WTC11 (cell line): ENCODE data around the gene COLEC12. TPM values are rescaled to one million over a fixed set of nuclear protein-coding genes. Genes with fewer than 3 reads are reported as not detected.
A peak's percentile ranks its signal among the peaks of the same experiment; 100 is the strongest.

Experiments used
- ATAC-seq: fragments of 200-7000 bp; cut with Tn5 transposase; 2 replicates; pipeline ENCODE4 v1.10.0; 2021; ENCODE audit warnings: mild to moderate bottlenecking, moderate library complexity
- CTCF ChIA-PET: fragments of 300-600 bp; sonication (Branson Sonifier 250); formaldehyde crosslinking; loops from one replicate; lab custom pipeline; 2021; ENCODE audit warnings: antibody characterized with exemption; lab: Charles Lee
- POLR2A ChIA-PET: fragments of 350-600 bp; sonication (Branson Sonifier 250); formaldehyde crosslinking; loops from one replicate; lab custom pipeline; 2021; ENCODE audit warnings: antibody characterized with exemption; lab: Charles Lee
- DNase-seq: peaks from one replicate; pipeline ENCODE4 v3.0.0; 2021; ENCODE audit warnings: low spot score
- H3K27ac Mint-ChIP-seq: 2 replicates; pipeline ENCODE4 v1.8.0; 2021; ENCODE audit warnings: mixed read lengths
- H3K27me3 Mint-ChIP-seq: 2 replicates; pipeline ENCODE4 v1.8.0; 2021; ENCODE audit warnings: low read depth, mild to moderate bottlenecking, moderate library complexity, mixed read lengths
- H3K36me3 Mint-ChIP-seq: 2 replicates; pipeline ENCODE4 v1.8.0; 2021; ENCODE audit warnings: mixed read lengths
- H3K4me1 Mint-ChIP-seq: 2 replicates; pipeline ENCODE4 v1.8.0; 2022; ENCODE audit warnings: mixed read lengths
- H3K4me3 Mint-ChIP-seq: 2 replicates; pipeline ENCODE4 v1.8.0; 2021; ENCODE audit warnings: mild to moderate bottlenecking, moderate library complexity, mixed read lengths
- H3K9me3 Mint-ChIP-seq: 2 replicates; pipeline ENCODE4 v1.8.0; 2021; ENCODE audit warnings: mixed read lengths
- ATF3 ChIP-seq: sonication (generic); formaldehyde crosslinking; conservative IDR thresholded peaks from 2 replicates; pipeline ENCODE4 v1.8.1; 2022; ENCODE audit warnings: mild to moderate bottlenecking, missing genetic modification reagents
- CREB1 ChIP-seq: sonication (generic); formaldehyde crosslinking; IDR thresholded peaks from 2 replicates; pipeline ENCODE4 v1.8.0; 2023; ENCODE audit warnings: mild to moderate bottlenecking, missing genetic modification reagents
- E2F5 ChIP-seq: sonication (generic); formaldehyde crosslinking; IDR thresholded peaks from 2 replicates; pipeline ENCODE4 v1.8.1; 2022; ENCODE audit warnings: mild to moderate bottlenecking, moderate library complexity, missing genetic modification reagents
- FOXK1 ChIP-seq: sonication (generic); formaldehyde crosslinking; IDR thresholded peaks from 2 replicates; pipeline ENCODE4 v1.8.0; 2022; ENCODE audit warnings: mild to moderate bottlenecking, moderate library complexity, missing genetic modification reagents
- FOXP1 ChIP-seq: sonication (generic); formaldehyde crosslinking; IDR thresholded peaks from 2 replicates; pipeline ENCODE4 v1.8.0; 2022; ENCODE audit warnings: missing genetic modification reagents, mild to moderate bottlenecking, moderate library complexity, borderline replicate concordance
- FOXP4 ChIP-seq: sonication (generic); formaldehyde crosslinking; IDR thresholded peaks from 2 replicates; pipeline ENCODE4 v1.8.0; 2022; ENCODE audit warnings: mild to moderate bottlenecking, missing genetic modification reagents
- GTF2I ChIP-seq: fragments of 250-450 bp; sonication (Bioruptor Pico); conservative IDR thresholded peaks from 2 replicates; pipeline ENCODE4 v1.4.0; 2021; ENCODE audit warnings: mild to moderate bottlenecking
- MYBL2 ChIP-seq: sonication (generic); formaldehyde crosslinking; IDR thresholded peaks from 2 replicates; pipeline ENCODE4 v1.8.1; 2023; ENCODE audit warnings: mild to moderate bottlenecking, moderate library complexity, missing genetic modification reagents
- NR1H2 ChIP-seq: sonication (generic); formaldehyde crosslinking; IDR thresholded peaks from 2 replicates; pipeline ENCODE4 v1.9.0; 2021; ENCODE audit warnings: mild to moderate bottlenecking, moderate library complexity, missing genetic modification reagents
- OVOL2 ChIP-seq: fragments of 250-450 bp; sonication (Bioruptor Pico); IDR thresholded peaks from 2 replicates; pipeline ENCODE4 v1.9.0; 2021; ENCODE audit warnings: mild to moderate bottlenecking, borderline replicate concordance
- PRDM15 ChIP-seq: sonication (generic); formaldehyde crosslinking; IDR thresholded peaks from 2 replicates; pipeline ENCODE4 v1.8.0; 2022; ENCODE audit warnings: missing genetic modification reagents
- PREB ChIP-seq: sonication (generic); formaldehyde crosslinking; IDR thresholded peaks from 2 replicates; pipeline ENCODE4 v1.8.1; 2022; ENCODE audit warnings: mild to moderate bottlenecking, missing genetic modification reagents, moderate library complexity, borderline replicate concordance
- SOX15 ChIP-seq: fragments of 250-450 bp; sonication (Bioruptor Pico); IDR thresholded peaks from 2 replicates; pipeline ENCODE4 v1.9.0; 2021; ENCODE audit warnings: mild to moderate bottlenecking
- SP1 ChIP-seq: sonication (generic); formaldehyde crosslinking; conservative IDR thresholded peaks from 2 replicates; pipeline ENCODE4 v1.8.1; 2022; ENCODE audit warnings: missing genetic modification reagents
- STAT6 ChIP-seq: sonication (generic); formaldehyde crosslinking; conservative IDR thresholded peaks from 2 replicates; pipeline ENCODE4 v1.8.1; 2023; ENCODE audit warnings: mild to moderate bottlenecking, low read depth, missing genetic modification reagents, moderate library complexity
- TEAD4 ChIP-seq: sonication (generic); formaldehyde crosslinking; IDR thresholded peaks from 2 replicates; pipeline ENCODE4 v1.8.0; 2022; ENCODE audit warnings: mild to moderate bottlenecking, missing genetic modification reagents
- USF1 ChIP-seq: sonication (generic); formaldehyde crosslinking; IDR thresholded peaks from 2 replicates; pipeline ENCODE4 v1.8.0; 2022; ENCODE audit warnings: mild to moderate bottlenecking, missing genetic modification reagents
- USF2 ChIP-seq: sonication (generic); formaldehyde crosslinking; IDR thresholded peaks from 2 replicates; pipeline ENCODE4 v1.8.1; 2023; ENCODE audit warnings: mild to moderate bottlenecking, missing genetic modification reagents, moderate library complexity
- ZMAT4 ChIP-seq: fragments of 250-450 bp; sonication (Bioruptor Pico); IDR thresholded peaks from 2 replicates; pipeline ENCODE4 v1.9.0; 2021; ENCODE audit warnings: mild to moderate bottlenecking
- ZNF425 ChIP-seq: fragments of 250-450 bp; sonication (Bioruptor Pico); conservative IDR thresholded peaks from 2 replicates; pipeline ENCODE4 v1.9.0; 2021; ENCODE audit warnings: mild to moderate bottlenecking
- total RNA-seq: library from RNA; stranded (reverse); gene quantifications from 3 replicates; pipeline ENCODE4 v1.2.3, GENCODE V29; 2021

COLEC12 gene
- total RNA-seq, 1 experiment from 2014 or later: 0.48 TPM

GRCh38 chr18:515838-516237 is 15.3 kb upstream of the COLEC12 start:
- ChIA-PET CTCF (no interaction called here), POLR2A (no interaction called here)
- no peak for ATAC-seq
- Mint-ChIP-seq H3K27ac (peak overlapping the region; percentile 6; the same call in 1 of the 2 replicates), H3K4me3 (no peak overlapping the region), H3K9me3 (peaks cover 33% of the 10 kb centered on the region), H3K36me3 (peaks cover 28% of the 10 kb centered on the region), H3K27me3 (peaks cover 8% of the 10 kb centered on the region), H3K4me1 (peaks cover 19% of the 10 kb centered on the region)
- TF ChIP-seq OVOL2 (no peak), MYBL2 (CRISPR knock-in tag) (no peak), ZMAT4 (CRISPR knock-in tag) (no peak), FOXP1 (no peak), NR1H2 (no peak), CREB1 (CRISPR knock-in tag) (no peak), STAT6 (no peak), FOXK1 (CRISPR knock-in tag) (no peak), SP1 (CRISPR knock-in tag) (no peak), E2F5 (no peak), ZNF425 (CRISPR knock-in tag) (no peak), PRDM15 (no peak), TEAD4 (CRISPR knock-in tag) (no peak), USF1 (CRISPR knock-in tag) (no peak)
- no peak for DNase-seq

- ChIA-PET POLR2A (no interaction called here), CTCF (no interaction called here)
- DNase-seq: peak; percentile 19
- peak; percentile 38 for ATAC-seq
- Mint-ChIP-seq H3K9me3 (peaks cover 29% of the 10 kb centered on the region), H3K4me1 (peaks cover 19% of the 10 kb centered on the region), H3K27me3 (peaks cover 8% of the 10 kb centered on the region), H3K4me3 (no peak overlapping the region), H3K36me3 (peaks cover 28% of the 10 kb centered on the region), H3K27ac (no peak overlapping the region)
- no peak for TF ChIP-seq FOXP4 (CRISPR knock-in tag)
- no peak for TF ChIP-seq PREB (CRISPR knock-in tag)
- no peak for TF ChIP-seq SOX15 (CRISPR knock-in tag)
- no peak for TF ChIP-seq GTF2I (CRISPR knock-in tag)
- TF ChIP-seq USF2 (CRISPR knock-in tag): no peak
- no peak for TF ChIP-seq ATF3 (CRISPR knock-in tag)
These were observed 14.8 kb upstream of the COLEC12 start for GRCh38 chr18:515156-515815.
